H9 (cell line): Measurements from ENCODE around the gene MYDGF. TPM values are rescaled to one million over a fixed set of nuclear protein-coding genes. Genes with fewer than 3 reads are reported as not detected.

Source experiments
- DNase-seq: peaks from one replicate; pipeline ENCODE4 v3.0.0-alpha.2; 2017
- H2AFZ ChIP-seq: one replicate; pipeline ENCODE4 v1.6.1; 2013; ENCODE audit warnings: mild to moderate bottlenecking, low read length, control low read depth, moderate library complexity
- H2AK5ac ChIP-seq: 2 replicates; pipeline ENCODE4 v1.6.1; 2013; ENCODE audit warnings: low read length, control low read depth, mixed read lengths; ENCODE audit not compliant: insufficient read length
- H2BK120ac ChIP-seq: one replicate; pipeline ENCODE4 v1.6.1; 2013; ENCODE audit warnings: low read depth, mild to moderate bottlenecking, low read length, control low read depth, inconsistent platforms; ENCODE audit not compliant: poor library complexity, severe bottlenecking
- H2BK12ac ChIP-seq: 2 replicates; pipeline ENCODE4 v1.6.1; 2013; ENCODE audit warnings: low read length, control low read depth, mixed read lengths, low read depth; ENCODE audit not compliant: insufficient read length
- H2BK15ac ChIP-seq: 2 replicates; pipeline ENCODE4 v1.6.1; 2013; ENCODE audit warnings: low read depth, low read length, control low read depth
- H2BK20ac ChIP-seq: one replicate; pipeline ENCODE4 v1.6.1; 2013; ENCODE audit warnings: low read depth, mild to moderate bottlenecking, low read length, control low read depth, inconsistent platforms; ENCODE audit not compliant: poor library complexity, severe bottlenecking
- H2BK5ac ChIP-seq: 2 replicates; pipeline ENCODE4 v1.6.1; 2013; ENCODE audit warnings: low read length, control low read depth, mixed read lengths; ENCODE audit not compliant: insufficient read length
- H3K14ac ChIP-seq: 2 replicates; pipeline ENCODE4 v1.6.1; 2013; ENCODE audit warnings: low read length, control low read depth; ENCODE audit not compliant: insufficient read depth
- H3K18ac ChIP-seq: 2 replicates; pipeline ENCODE4 v1.6.1; 2013; ENCODE audit warnings: low read depth, mild to moderate bottlenecking, mixed read lengths, low read length, control low read depth; ENCODE audit not compliant: insufficient read length
- H3K23ac ChIP-seq: 2 replicates; pipeline ENCODE4 v1.6.1; 2013; ENCODE audit warnings: low read length, control low read depth, mixed read lengths, low read depth; ENCODE audit not compliant: insufficient read length
- H3K23me2 ChIP-seq: 2 replicates; pipeline ENCODE4 v1.6.1; 2013; ENCODE audit warnings: low read depth, mild to moderate bottlenecking, mixed read lengths, low read length, control low read depth; ENCODE audit not compliant: insufficient read length, poor library complexity, severe bottlenecking
- H3K27ac ChIP-seq: 2 replicates; pipeline ENCODE4 v1.5.1; 2013; ENCODE audit warnings: low read length, control low read depth, mixed read lengths, low read depth; ENCODE audit not compliant: insufficient read length
- H3K27me3 ChIP-seq: 2 replicates; pipeline ENCODE4 v1.6.1; 2013; ENCODE audit warnings: low read length, control low read depth, inconsistent platforms; ENCODE audit not compliant: insufficient read depth
- H3K4ac ChIP-seq: 2 replicates; pipeline ENCODE4 v1.6.1; 2013; ENCODE audit warnings: low read depth, mild to moderate bottlenecking, control low read depth, inconsistent platforms, low read length, moderate library complexity
- H3K4me1 ChIP-seq: 2 replicates; pipeline ENCODE4 v1.6.1; 2013; ENCODE audit warnings: low read length, control low read depth, inconsistent platforms; ENCODE audit not compliant: insufficient read depth
- H3K4me2 ChIP-seq: 2 replicates; pipeline ENCODE4 v1.6.1; 2013; ENCODE audit warnings: low read length, control low read depth, mixed read lengths; ENCODE audit not compliant: insufficient read length, insufficient read depth
- H3K56ac ChIP-seq: 2 replicates; pipeline ENCODE4 v1.6.1; 2013; ENCODE audit warnings: low read depth, mild to moderate bottlenecking, mixed read lengths, low read length, control low read depth; ENCODE audit not compliant: insufficient read length
- H3K79me1 ChIP-seq: 2 replicates; pipeline ENCODE4 v1.6.1; 2013; ENCODE audit warnings: low read depth, mild to moderate bottlenecking, moderate library complexity, low read length, control low read depth, inconsistent platforms; ENCODE audit not compliant: insufficient read depth, poor library complexity, severe bottlenecking
- H3K79me2 ChIP-seq: 2 replicates; pipeline ENCODE4 v1.6.1; 2013; ENCODE audit warnings: low read length, control low read depth, inconsistent platforms; ENCODE audit not compliant: insufficient read depth
- H3K9ac ChIP-seq: 2 replicates; pipeline ENCODE4 v1.6.1; 2013; ENCODE audit warnings: low read length, control low read depth, mixed read lengths; ENCODE audit not compliant: insufficient read length; ENCODE audit errors: extremely low read depth
- H3K9me3 ChIP-seq: one replicate; pipeline ENCODE4 v1.6.1; 2013; ENCODE audit warnings: low read depth, low read length, inconsistent platforms; ENCODE audit not compliant: control insufficient read depth
- H3T11ph ChIP-seq: one replicate; pipeline ENCODE4 v1.6.1; 2013; ENCODE audit warnings: mild to moderate bottlenecking, low read length, control low read depth, inconsistent platforms
- H4K20me1 ChIP-seq: one replicate; pipeline ENCODE4 v1.6.1; 2013; ENCODE audit not compliant: control insufficient read depth, insufficient read length, insufficient read depth
- H4K5ac ChIP-seq: 2 replicates; pipeline ENCODE4 v1.6.1; 2013; ENCODE audit warnings: low read depth, mild to moderate bottlenecking, mixed read lengths, low read length, control low read depth; ENCODE audit not compliant: insufficient read length
- H4K8ac ChIP-seq: replicated peaks from 2 replicates; pipeline ENCODE4 v1.6.1; 2013; ENCODE audit warnings: low read length, control low read depth, mixed read lengths, low read depth; ENCODE audit not compliant: insufficient read length
- H4K91ac ChIP-seq: 2 replicates; pipeline ENCODE4 v1.6.1; 2013; ENCODE audit warnings: low read depth, mild to moderate bottlenecking, moderate library complexity, mixed read lengths, low read length, control low read depth; ENCODE audit not compliant: insufficient read length
- H3K27ac Mint-ChIP-seq, 3 experiments: 2 replicates in 2 of 3; 3 replicates in 1 of 3; pipeline ENCODE4 v1.8.0; 2020 to 2021; ENCODE audit warnings: mixed read lengths in 3 of 3, mild to moderate bottlenecking in 1 of 3, moderate library complexity in 1 of 3
- H3K27me3 Mint-ChIP-seq: 2 replicates; pipeline ENCODE4 v1.8.0; 2021; ENCODE audit warnings: low read depth, mild to moderate bottlenecking, moderate library complexity, mixed read lengths
- H3K36me3 Mint-ChIP-seq, 3 experiments: 2 replicates in 2 of 3; 3 replicates in 1 of 3; pipeline ENCODE4 v1.8.0; 2020 to 2021; ENCODE audit warnings: low read depth in 3 of 3, mixed read lengths in 3 of 3; ENCODE audit not compliant: insufficient read depth in 1 of 3
- H3K4me1 Mint-ChIP-seq, 2 experiments: 2 replicates each; pipeline ENCODE4 v1.8.0; 2020; ENCODE audit warnings: mixed read lengths in 2 of 2
- H3K4me3 Mint-ChIP-seq, 2 experiments: 2 replicates in 1 of 2; 3 replicates in 1 of 2; pipeline ENCODE4 v1.8.0; 2020 to 2021; ENCODE audit warnings: mild to moderate bottlenecking in 2 of 2, mixed read lengths in 2 of 2, moderate library complexity in 1 of 2
- H3K9me3 Mint-ChIP-seq, 2 experiments: 2 replicates in 1 of 2; 3 replicates in 1 of 2; pipeline ENCODE4 v1.8.0; 2020; ENCODE audit warnings: mild to moderate bottlenecking in 2 of 2, mixed read lengths in 2 of 2, moderate library complexity in 1 of 2
- WGBS: extraction: QIAGEN DNeasy Blood & Tissue Kit; methylation state at CpG from one replicate; pipeline ENCODE4 v1.1.7; 2013; ENCODE audit warnings: missing lambda C conversion rate, low lambda C conversion rate, mixed read lengths; ENCODE audit not compliant: insufficient read length; ENCODE audit errors: extremely low coverage; 5-methylcytosine and 5-hydroxymethylcytosine counted together
- total RNA-seq: library from RNA; stranded (reverse); gene quantifications from 2 replicates; pipeline ENCODE4 v1.2.1, GENCODE V29; 2021
- TF ChIP-seq, protein P1 (sequence below): fragments of 200-600 bp; sonication (generic); conservative IDR thresholded peaks from 3 replicates; pipeline ENCODE4 v1.8.0; 2021; ENCODE audit warnings: antibody characterized with exemption, mild to moderate bottlenecking

MYDGF gene
- total RNA-seq, 1 experiment from 2014 or later, result 43.4 TPM

DNA sequence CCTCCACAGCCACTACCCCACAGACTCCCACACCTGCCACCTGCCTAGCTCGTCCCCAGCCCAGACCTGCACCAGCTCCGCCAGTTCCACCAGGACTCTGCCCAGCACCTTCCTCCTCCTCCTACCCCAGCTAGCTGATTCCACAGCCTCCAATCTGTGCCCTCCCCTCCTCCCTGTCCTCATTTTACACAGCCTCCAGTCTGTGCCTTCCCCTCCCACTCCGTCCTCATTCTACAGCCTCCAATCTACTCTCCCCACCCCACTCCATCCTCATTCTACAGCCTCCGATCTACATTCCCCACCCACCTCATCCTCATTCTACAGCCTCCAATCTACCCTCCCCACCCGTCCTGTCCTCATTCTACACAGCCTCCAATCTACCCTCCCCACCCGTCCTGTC, 7.3 kb downstream of the MYDGF start:
- Histone ChIP-seq H3K4me1 (no peaks in the 10 kb centered on the region), H3K9ac (no peak overlapping the region), H3K18ac (no peak overlapping the region), H3K14ac (no peak overlapping the region), H4K91ac (no peak overlapping the region), H2BK120ac (no peak overlapping the region), H3K56ac (no peak overlapping the region), H2AK5ac (no peak overlapping the region), H2BK15ac (no peak overlapping the region), H2BK5ac (no peak overlapping the region), H2AFZ (no peak overlapping the region), H4K5ac (no peak overlapping the region), H3K79me1 (no peaks in the 10 kb centered on the region), H2BK20ac (no peak overlapping the region), H3K9me3 (no peaks in the 10 kb centered on the region), H3K27me3 (no peaks in the 10 kb centered on the region), H4K20me1 (no peaks in the 10 kb centered on the region), H3T11ph (no peak overlapping the region), H3K4me2 (no peak overlapping the region), H3K23me2 (no peaks in the 10 kb centered on the region), H3K4ac (no peak overlapping the region), H2BK12ac (no peak overlapping the region), H3K27ac (no peak overlapping the region), H4K8ac (no peak overlapping the region), H3K79me2 (no peaks in the 10 kb centered on the region), H3K23ac (no peak overlapping the region)
- TF ChIP-seq, protein P1, sequence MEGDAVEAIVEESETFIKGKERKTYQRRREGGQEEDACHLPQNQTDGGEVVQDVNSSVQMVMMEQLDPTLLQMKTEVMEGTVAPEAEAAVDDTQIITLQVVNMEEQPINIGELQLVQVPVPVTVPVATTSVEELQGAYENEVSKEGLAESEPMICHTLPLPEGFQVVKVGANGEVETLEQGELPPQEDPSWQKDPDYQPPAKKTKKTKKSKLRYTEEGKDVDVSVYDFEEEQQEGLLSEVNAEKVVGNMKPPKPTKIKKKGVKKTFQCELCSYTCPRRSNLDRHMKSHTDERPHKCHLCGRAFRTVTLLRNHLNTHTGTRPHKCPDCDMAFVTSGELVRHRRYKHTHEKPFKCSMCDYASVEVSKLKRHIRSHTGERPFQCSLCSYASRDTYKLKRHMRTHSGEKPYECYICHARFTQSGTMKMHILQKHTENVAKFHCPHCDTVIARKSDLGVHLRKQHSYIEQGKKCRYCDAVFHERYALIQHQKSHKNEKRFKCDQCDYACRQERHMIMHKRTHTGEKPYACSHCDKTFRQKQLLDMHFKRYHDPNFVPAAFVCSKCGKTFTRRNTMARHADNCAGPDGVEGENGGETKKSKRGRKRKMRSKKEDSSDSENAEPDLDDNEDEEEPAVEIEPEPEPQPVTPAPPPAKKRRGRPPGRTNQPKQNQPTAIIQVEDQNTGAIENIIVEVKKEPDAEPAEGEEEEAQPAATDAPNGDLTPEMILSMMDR, result no peak
- 100% methylated on average over 1 of the region's 6 CpGs for WGBS
- Mint-ChIP-seq H3K9me3 (no peaks in the 10 kb centered on the region), H3K27me3 (no peaks in the 10 kb centered on the region), H3K27ac (peak overlapping the region in 1 of 3 experiments; percentile 77; a peak in 1 of 7 replicates), H3K36me3 (peaks cover 12 to 41% (median 24%) of the 10 kb centered on the region in 3 experiments; a peak in 6 of 7 replicates), H3K4me3 (no peak overlapping the region), H3K4me1 (no peaks in the 10 kb centered on the region)
- no peak for DNase-seq
